Measurements from ENCODE around the gene JMJD6. TPM values are rescaled to one million over a fixed set of nuclear protein-coding genes. Genes with fewer than 3 reads are reported as not detected.
A peak's percentile ranks its signal among the peaks of the same experiment; 100 is the strongest.

JMJD6 gene
- total and polyA plus RNA-seq, 9 of the 15 experiments (the other 6 are each of a cell fraction or from before 2014, with no cell fraction given), result 2.5 to 52.3 (median 36.3) TPM

DNA sequence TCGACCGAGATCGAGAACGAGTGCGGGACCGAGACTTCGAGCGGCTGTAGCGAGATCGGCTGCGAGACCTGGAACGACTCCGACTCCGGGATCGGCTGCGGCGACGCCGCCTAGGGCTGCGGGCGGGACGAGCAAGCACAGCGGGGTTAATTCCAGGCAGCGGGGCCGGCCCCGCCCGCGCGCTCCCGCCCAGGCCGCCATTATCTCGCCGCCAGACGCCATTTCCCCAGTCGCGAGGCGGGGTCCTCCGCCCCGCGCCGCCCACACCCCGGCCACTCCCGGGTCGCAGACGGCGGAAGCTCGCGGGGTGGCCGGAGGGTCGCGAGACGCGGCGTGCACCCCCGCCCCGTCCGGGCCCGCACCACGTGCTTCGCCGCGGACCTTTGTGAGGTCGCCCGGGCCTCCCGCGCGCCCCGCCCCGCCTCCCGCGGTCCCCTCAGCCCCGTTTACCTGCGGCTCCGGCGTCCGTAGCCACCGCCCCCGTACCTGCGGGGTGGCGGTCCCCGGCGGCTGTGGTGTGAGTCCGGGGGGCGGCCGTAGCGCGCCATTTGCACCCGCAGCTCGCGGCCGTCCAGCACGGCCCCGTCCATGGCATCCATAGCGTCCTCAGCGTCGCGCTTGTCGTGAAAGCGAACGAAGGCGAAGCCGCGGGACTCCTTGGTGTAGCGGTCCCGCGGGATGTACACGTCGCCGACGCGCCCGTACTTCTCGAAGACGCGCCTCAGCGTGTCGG lies 10.1 kb upstream of the JMJD6 start (continued):
- no peak; a peak in 1 of 4 replicates for TF ChIP-seq SIN3A (IDR thresholded peaks at IDR 0.05; ENCODE audit: borderline replicate concordance in 2 of 2, control insufficient read depth in 1 of 2, low read depth in 2 of 2, low read length in 2 of 2)
- TF ChIP-seq ZNF384 (IDR thresholded peaks at IDR 0.05; ENCODE audit: low read depth, low read length), result no peak
- TF ChIP-seq, protein P1, sequence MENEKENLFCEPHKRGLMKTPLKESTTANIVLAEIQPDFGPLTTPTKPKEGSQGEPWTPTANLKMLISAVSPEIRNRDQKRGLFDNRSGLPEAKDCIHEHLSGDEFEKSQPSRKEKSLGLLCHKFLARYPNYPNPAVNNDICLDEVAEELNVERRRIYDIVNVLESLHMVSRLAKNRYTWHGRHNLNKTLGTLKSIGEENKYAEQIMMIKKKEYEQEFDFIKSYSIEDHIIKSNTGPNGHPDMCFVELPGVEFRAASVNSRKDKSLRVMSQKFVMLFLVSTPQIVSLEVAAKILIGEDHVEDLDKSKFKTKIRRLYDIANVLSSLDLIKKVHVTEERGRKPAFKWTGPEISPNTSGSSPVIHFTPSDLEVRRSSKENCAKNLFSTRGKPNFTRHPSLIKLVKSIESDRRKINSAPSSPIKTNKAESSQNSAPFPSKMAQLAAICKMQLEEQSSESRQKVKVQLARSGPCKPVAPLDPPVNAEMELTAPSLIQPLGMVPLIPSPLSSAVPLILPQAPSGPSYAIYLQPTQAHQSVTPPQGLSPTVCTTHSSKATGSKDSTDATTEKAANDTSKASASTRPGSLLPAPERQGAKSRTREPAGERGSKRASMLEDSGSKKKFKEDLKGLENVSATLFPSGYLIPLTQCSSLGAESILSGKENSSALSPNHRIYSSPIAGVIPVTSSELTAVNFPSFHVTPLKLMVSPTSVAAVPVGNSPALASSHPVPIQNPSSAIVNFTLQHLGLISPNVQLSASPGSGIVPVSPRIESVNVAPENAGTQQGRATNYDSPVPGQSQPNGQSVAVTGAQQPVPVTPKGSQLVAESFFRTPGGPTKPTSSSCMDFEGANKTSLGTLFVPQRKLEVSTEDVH (IDR thresholded peaks at IDR 0.05; ENCODE audit: low read depth, partially characterized antibody), result no peak
- TF ChIP-seq, protein P2, sequence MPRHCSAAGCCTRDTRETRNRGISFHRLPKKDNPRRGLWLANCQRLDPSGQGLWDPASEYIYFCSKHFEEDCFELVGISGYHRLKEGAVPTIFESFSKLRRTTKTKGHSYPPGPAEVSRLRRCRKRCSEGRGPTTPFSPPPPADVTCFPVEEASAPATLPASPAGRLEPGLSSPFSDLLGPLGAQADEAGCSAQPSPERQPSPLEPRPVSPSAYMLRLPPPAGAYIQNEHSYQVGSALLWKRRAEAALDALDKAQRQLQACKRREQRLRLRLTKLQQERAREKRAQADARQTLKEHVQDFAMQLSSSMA (CRISPR knock-in tag; IDR thresholded peaks at IDR 0.05), result no peak; the same call in 1 of the 2 replicates
- TF ChIP-seq PHB2 (IDR thresholded peaks at IDR 0.05; ENCODE audit: low read depth), result no peak
- TF ChIP-seq KLF6 (CRISPR knock-in tag; IDR thresholded peaks at IDR 0.05; ENCODE audit: borderline replicate concordance), result peak; percentile 36; the same call in 1 of the 2 replicates
- TF ChIP-seq, protein P3, sequence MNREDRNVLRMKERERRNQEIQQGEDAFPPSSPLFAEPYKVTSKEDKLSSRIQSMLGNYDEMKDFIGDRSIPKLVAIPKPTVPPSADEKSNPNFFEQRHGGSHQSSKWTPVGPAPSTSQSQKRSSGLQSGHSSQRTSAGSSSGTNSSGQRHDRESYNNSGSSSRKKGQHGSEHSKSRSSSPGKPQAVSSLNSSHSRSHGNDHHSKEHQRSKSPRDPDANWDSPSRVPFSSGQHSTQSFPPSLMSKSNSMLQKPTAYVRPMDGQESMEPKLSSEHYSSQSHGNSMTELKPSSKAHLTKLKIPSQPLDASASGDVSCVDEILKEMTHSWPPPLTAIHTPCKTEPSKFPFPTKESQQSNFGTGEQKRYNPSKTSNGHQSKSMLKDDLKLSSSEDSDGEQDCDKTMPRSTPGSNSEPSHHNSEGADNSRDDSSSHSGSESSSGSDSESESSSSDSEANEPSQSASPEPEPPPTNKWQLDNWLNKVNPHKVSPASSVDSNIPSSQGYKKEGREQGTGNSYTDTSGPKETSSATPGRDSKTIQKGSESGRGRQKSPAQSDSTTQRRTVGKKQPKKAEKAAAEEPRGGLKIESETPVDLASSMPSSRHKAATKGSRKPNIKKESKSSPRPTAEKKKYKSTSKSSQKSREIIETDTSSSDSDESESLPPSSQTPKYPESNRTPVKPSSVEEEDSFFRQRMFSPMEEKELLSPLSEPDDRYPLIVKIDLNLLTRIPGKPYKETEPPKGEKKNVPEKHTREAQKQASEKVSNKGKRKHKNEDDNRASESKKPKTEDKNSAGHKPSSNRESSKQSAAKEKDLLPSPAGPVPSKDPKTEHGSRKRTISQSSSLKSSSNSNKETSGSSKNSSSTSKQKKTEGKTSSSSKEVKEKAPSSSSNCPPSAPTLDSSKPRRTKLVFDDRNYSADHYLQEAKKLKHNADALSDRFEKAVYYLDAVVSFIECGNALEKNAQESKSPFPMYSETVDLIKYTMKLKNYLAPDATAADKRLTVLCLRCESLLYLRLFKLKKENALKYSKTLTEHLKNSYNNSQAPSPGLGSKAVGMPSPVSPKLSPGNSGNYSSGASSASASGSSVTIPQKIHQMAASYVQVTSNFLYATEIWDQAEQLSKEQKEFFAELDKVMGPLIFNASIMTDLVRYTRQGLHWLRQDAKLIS (CRISPR knock-in tag; IDR thresholded peaks at IDR 0.05), result peak; percentile 99; the same call in 1 of the 2 replicates
- TF ChIP-seq SRSF1 (IDR thresholded peaks at IDR 0.05; ENCODE audit: low read depth, low read length), result peak; percentile 90; the same call in 1 of the 2 replicates
- peak; percentile 69 for TF ChIP-seq CREM (IDR thresholded peaks at IDR 0.05; ENCODE audit: low read depth)
- TF ChIP-seq BRD9 (IDR thresholded peaks at IDR 0.05; ENCODE audit: low read depth, partially characterized antibody), result no peak
- TF ChIP-seq ESRRA (IDR thresholded peaks at IDR 0.05; ENCODE audit: borderline replicate concordance, low read depth), result peak; percentile 28; the same call in 1 of the 2 replicates
- TF ChIP-seq ZNF589 (CRISPR knock-in tag; IDR thresholded peaks at IDR 0.05; ENCODE audit: low read depth), result no peak
- no peak for TF ChIP-seq ZNF23 (CRISPR knock-in tag; IDR thresholded peaks at IDR 0.05)
- no peak for TF ChIP-seq ZNF134 (CRISPR knock-in tag; conservative IDR thresholded peaks at IDR 0.05)
- no peak for TF ChIP-seq ZNF512 (tag; IDR thresholded peaks at IDR 0.05)
- no peak for TF ChIP-seq SMARCC2 (IDR thresholded peaks at IDR 0.05; ENCODE audit: low read depth)
- TF ChIP-seq, protein P4, sequence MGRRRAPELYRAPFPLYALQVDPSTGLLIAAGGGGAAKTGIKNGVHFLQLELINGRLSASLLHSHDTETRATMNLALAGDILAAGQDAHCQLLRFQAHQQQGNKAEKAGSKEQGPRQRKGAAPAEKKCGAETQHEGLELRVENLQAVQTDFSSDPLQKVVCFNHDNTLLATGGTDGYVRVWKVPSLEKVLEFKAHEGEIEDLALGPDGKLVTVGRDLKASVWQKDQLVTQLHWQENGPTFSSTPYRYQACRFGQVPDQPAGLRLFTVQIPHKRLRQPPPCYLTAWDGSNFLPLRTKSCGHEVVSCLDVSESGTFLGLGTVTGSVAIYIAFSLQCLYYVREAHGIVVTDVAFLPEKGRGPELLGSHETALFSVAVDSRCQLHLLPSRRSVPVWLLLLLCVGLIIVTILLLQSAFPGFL (CRISPR knock-in tag; IDR thresholded peaks at IDR 0.05), result peak; percentile 18; the same call in 1 of the 2 replicates
